ENCODE results near the gene RAPGEF6.

RAPGEF6 gene

GRCh38 chr5:131659841-131660240 lies 24.8 kb upstream of the RAPGEF6 start:
- no peak for DNase-seq (ENCODE audit: low read depth)
- no peak overlapping the region for H3K4me3 ChIP-seq (ENCODE audit: control insufficient read depth, low read depth, low read length)
- no peak for TF ChIP-seq CTCF (conservative IDR thresholded peaks at IDR 0.05; ENCODE audit: control insufficient read depth, insufficient read depth, low read depth, low read length)

GRCh38 chr5:131659290-131659689 lies 24.3 kb upstream of the RAPGEF6 start:
- TF ChIP-seq CTCF (conservative IDR thresholded peaks at IDR 0.05; ENCODE audit: control insufficient read depth, insufficient read depth, low read depth, low read length) = no peak

GRCh38 chr5:131654776-131655175 lies 19.7 kb upstream of the RAPGEF6 start:
- no peak for TF ChIP-seq CTCF (conservative IDR thresholded peaks at IDR 0.05; ENCODE audit: control insufficient read depth, insufficient read depth, low read depth, low read length)
- no peak overlapping the region for H3K4me3 ChIP-seq (ENCODE audit: control insufficient read depth, low read depth, low read length)
- no peak for DNase-seq (ENCODE audit: low read depth)

More at GRCh38 chr5:131659290-131659689, 24.3 kb upstream of the RAPGEF6 start:
- no peak for DNase-seq (ENCODE audit: low read depth)
- no peak overlapping the region for H3K4me3 ChIP-seq (ENCODE audit: control insufficient read depth, low read depth, low read length)

GRCh38 chr5:131654309-131654708 lies 19.3 kb upstream of the RAPGEF6 start:
- TF ChIP-seq CTCF (conservative IDR thresholded peaks at IDR 0.05; ENCODE audit: control insufficient read depth, insufficient read depth, low read depth, low read length) = no peak
- no peak for DNase-seq (ENCODE audit: low read depth)

GRCh38 chr5:131649161-131649560 lies 14.1 kb upstream of the RAPGEF6 start:
- no peak for TF ChIP-seq CTCF (conservative IDR thresholded peaks at IDR 0.05; ENCODE audit: control insufficient read depth, insufficient read depth, low read depth, low read length)
- DNase-seq (ENCODE audit: low read depth) = peak; percentile 47

More at GRCh38 chr5:131654309-131654708, 19.3 kb upstream of the RAPGEF6 start:
- H3K4me3 ChIP-seq (ENCODE audit: control insufficient read depth, low read depth, low read length) = no peak overlapping the region

GRCh38 chr5:131647048-131647769 lies 12.2 kb upstream of the RAPGEF6 start:
- no peak for TF ChIP-seq CTCF (conservative IDR thresholded peaks at IDR 0.05; ENCODE audit: control insufficient read depth, insufficient read depth, low read depth, low read length)
- DNase-seq (ENCODE audit: low read depth) = no peak
- no peak overlapping the region for H3K4me3 ChIP-seq (ENCODE audit: control insufficient read depth, low read depth, low read length)

More at GRCh38 chr5:131649161-131649560, 14.1 kb upstream of the RAPGEF6 start:
- H3K4me3 ChIP-seq (ENCODE audit: control insufficient read depth, low read depth, low read length) = no peak overlapping the region

All from fibroblast of mammary gland (primary cell).